Fibroblast of pulmonary artery (primary cell): ENCODE measurements around the gene TRAP1.

Source experiments
- DNase-seq: peaks from one replicate; pipeline ENCODE4 v3.0.0-alpha.2; 2010; ENCODE audit warnings: low read depth
- H3K4me3 ChIP-seq: replicated peaks from 2 replicates; pipeline ENCODE4 v1.5.1; 2011; ENCODE audit warnings: low read depth, mild to moderate bottlenecking, control low read depth, low read length, moderate library complexity
- CTCF ChIP-seq: IDR thresholded peaks from 2 replicates; pipeline ENCODE4 v1.5.1; 2011; ENCODE audit warnings: mild to moderate bottlenecking, control low read depth, low read length, inconsistent platforms; ENCODE audit errors: missing control alignments

The TRAP1 gene

GRCh38 chr16:3637371-3637923, 79.9 kb downstream of the TRAP1 start:
- no peak overlapping the region for H3K4me3 ChIP-seq
- no peak for TF ChIP-seq CTCF
- DNase-seq = peak; percentile 36

GRCh38 chr16:3625911-3626732, 91.2 kb downstream of the TRAP1 start:
- peak; percentile 75 for DNase-seq
- H3K4me3 ChIP-seq = no peak overlapping the region
- TF ChIP-seq CTCF = no peak

- no peak for DNase-seq
- no peak for TF ChIP-seq CTCF
- H3K4me3 ChIP-seq = no peak overlapping the region
Observed at GRCh38 chr16:3625331-3625730, 92.0 kb downstream of the TRAP1 start.

GRCh38 chr16:3623642-3624041, 93.7 kb downstream of the TRAP1 start:
- H3K4me3 ChIP-seq = no peak overlapping the region
- no peak for DNase-seq
- TF ChIP-seq CTCF = no peak

- H3K4me3 ChIP-seq = no peak overlapping the region
- no peak for TF ChIP-seq CTCF
- DNase-seq = no peak
Observed at GRCh38 chr16:3618769-3619141, 98.6 kb downstream of the TRAP1 start.

GRCh38 chr16:3612510-3613466, 104.5 kb downstream of the TRAP1 start:
- no peak for DNase-seq
- TF ChIP-seq CTCF = no peak
- H3K4me3 ChIP-seq = peak overlapping the region; percentile 94
